GM23248 (cell line): ENCODE results near the gene PIK3CD.

Experiments
- EZH2 ChIP-seq: fragments of 200-600 bp; sonication (generic); IDR thresholded peaks from 2 replicates; pipeline ENCODE4 v1.6.1; 2018; ENCODE audit warnings: antibody characterized with exemption, mild to moderate bottlenecking; ENCODE audit not compliant: insufficient read depth, poor library complexity, severe bottlenecking
- EZH2phosphoT487 ChIP-seq: fragments of 200-600 bp; sonication (generic); IDR thresholded peaks from 2 replicates; pipeline ENCODE4 v1.6.1; 2018; ENCODE audit warnings: antibody characterized with exemption, moderate library complexity, mild to moderate bottlenecking, low read depth; ENCODE audit not compliant: insufficient read depth

DNA sequence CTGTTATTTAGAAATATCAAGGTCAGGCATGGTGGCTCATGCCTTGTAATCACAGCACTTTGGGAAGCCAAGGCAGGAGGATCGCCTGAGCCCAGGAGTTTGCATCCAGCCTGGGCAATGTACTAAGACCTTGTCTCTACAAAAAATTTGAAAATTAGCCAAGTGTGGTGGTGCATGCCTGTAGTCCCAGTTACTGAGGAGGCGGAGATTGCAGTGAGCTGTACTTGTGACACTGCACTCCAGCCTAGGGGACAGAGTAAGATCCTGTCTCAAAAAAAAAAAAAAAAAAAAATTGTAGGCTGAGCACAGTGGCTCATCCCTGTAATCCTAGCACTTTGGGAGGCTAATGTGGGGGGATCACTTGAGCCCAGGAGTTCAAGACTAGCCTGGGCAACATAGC lies 45.3 kb downstream of the PIK3CD start:
- TF ChIP-seq EZH2, result no peak
- TF ChIP-seq EZH2phosphoT487, result no peak
